ENCODE measurements around the gene PKP1. TPM values are rescaled to one million over a fixed set of nuclear protein-coding genes. Genes with fewer than 3 reads are reported as not detected.

Gene PKP1
- total and polyA plus RNA-seq, 2 donors from 2014 or later = 0.47 to 0.63 TPM

GRCh38 chr1:201259476-201260235 is 23.6 kb upstream of the PKP1 start:
- Histone ChIP-seq H3K9me3 (ENCODE audit: control insufficient read depth in 2 of 3, insufficient read depth in 1 of 3, low read length in 3 of 3) (no peaks in the 10 kb centered on the region), H3K27me3 (ENCODE audit: control insufficient read depth, insufficient read depth, low read length) (peaks cover 3% of the 10 kb centered on the region), H3K4me1 (ENCODE audit: control insufficient read depth in 2 of 3, insufficient read depth in 2 of 3, low read depth in 1 of 3, low read length in 3 of 3) (no peaks in the 10 kb centered on the region), H3K36me3 (ENCODE audit: control insufficient read depth in 2 of 3, insufficient read depth in 3 of 3, low read length in 3 of 3) (no peaks in the 10 kb centered on the region), H3K9ac (ENCODE audit: low read length in 3 of 3) (no peak overlapping the region), H3K4me3 (ENCODE audit: low read length in 3 of 3) (no peak overlapping the region), H3K27ac (ENCODE audit: low read depth in 2 of 2, low read length in 2 of 2) (no peak overlapping the region)
- no peak for FAIRE-seq
- DNase-seq = peak in 2 of 5 donors; percentile 33 to 79
- intact Hi-C loops (cut with DNase I) = no loop called here
- TF ChIP-seq, protein P1, sequence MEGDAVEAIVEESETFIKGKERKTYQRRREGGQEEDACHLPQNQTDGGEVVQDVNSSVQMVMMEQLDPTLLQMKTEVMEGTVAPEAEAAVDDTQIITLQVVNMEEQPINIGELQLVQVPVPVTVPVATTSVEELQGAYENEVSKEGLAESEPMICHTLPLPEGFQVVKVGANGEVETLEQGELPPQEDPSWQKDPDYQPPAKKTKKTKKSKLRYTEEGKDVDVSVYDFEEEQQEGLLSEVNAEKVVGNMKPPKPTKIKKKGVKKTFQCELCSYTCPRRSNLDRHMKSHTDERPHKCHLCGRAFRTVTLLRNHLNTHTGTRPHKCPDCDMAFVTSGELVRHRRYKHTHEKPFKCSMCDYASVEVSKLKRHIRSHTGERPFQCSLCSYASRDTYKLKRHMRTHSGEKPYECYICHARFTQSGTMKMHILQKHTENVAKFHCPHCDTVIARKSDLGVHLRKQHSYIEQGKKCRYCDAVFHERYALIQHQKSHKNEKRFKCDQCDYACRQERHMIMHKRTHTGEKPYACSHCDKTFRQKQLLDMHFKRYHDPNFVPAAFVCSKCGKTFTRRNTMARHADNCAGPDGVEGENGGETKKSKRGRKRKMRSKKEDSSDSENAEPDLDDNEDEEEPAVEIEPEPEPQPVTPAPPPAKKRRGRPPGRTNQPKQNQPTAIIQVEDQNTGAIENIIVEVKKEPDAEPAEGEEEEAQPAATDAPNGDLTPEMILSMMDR (IDR thresholded peaks at IDR 0.05; ENCODE audit: borderline replicate concordance, extremely low read depth, insufficient read depth) = no peak

- FAIRE-seq (no peak), DNase-seq (peak in 1 of 5 donors; percentile 63)
- H3K27ac ChIP-seq (ENCODE audit: low read depth in 2 of 2, low read length in 2 of 2) = no peak overlapping the region
- H3K27me3 ChIP-seq (ENCODE audit: control insufficient read depth, insufficient read depth, low read length) = peaks cover 3% of the 10 kb centered on the region
- TF ChIP-seq, protein P1 (IDR thresholded peaks at IDR 0.05; ENCODE audit: borderline replicate concordance, extremely low read depth, insufficient read depth) = no peak
- H3K4me3 ChIP-seq (ENCODE audit: low read length in 3 of 3) = no peak overlapping the region
- no peak overlapping the region for H3K9ac ChIP-seq (ENCODE audit: low read length in 3 of 3)
- no peaks in the 10 kb centered on the region for H3K36me3 ChIP-seq (ENCODE audit: control insufficient read depth in 2 of 3, insufficient read depth in 3 of 3, low read length in 3 of 3)
- no peaks in the 10 kb centered on the region for H3K4me1 ChIP-seq (ENCODE audit: control insufficient read depth in 2 of 3, insufficient read depth in 2 of 3, low read depth in 1 of 3, low read length in 3 of 3)
- no peaks in the 10 kb centered on the region for H3K9me3 ChIP-seq (ENCODE audit: control insufficient read depth in 2 of 3, insufficient read depth in 1 of 3, low read length in 3 of 3)
- intact Hi-C loops (cut with DNase I) = no loop called here
Measured at GRCh38 chr1:201260236-201260590, 23.1 kb upstream of the PKP1 start.

- Histone ChIP-seq H3K9me3 (ENCODE audit: control insufficient read depth in 2 of 3, insufficient read depth in 1 of 3, low read length in 3 of 3) (no peaks in the 10 kb centered on the region), H3K27ac (ENCODE audit: low read depth in 2 of 2, low read length in 2 of 2) (no peak overlapping the region), H3K9ac (ENCODE audit: low read length in 3 of 3) (no peak overlapping the region), H3K36me3 (ENCODE audit: control insufficient read depth in 2 of 3, insufficient read depth in 3 of 3, low read length in 3 of 3) (no peaks in the 10 kb centered on the region), H3K4me1 (ENCODE audit: control insufficient read depth in 2 of 3, insufficient read depth in 2 of 3, low read depth in 1 of 3, low read length in 3 of 3) (no peaks in the 10 kb centered on the region), H3K27me3 (ENCODE audit: control insufficient read depth, insufficient read depth, low read length) (peaks cover 3% of the 10 kb centered on the region), H3K4me3 (ENCODE audit: low read length in 3 of 3) (no peak overlapping the region)
- intact Hi-C loops (cut with DNase I) = no loop called here
- TF ChIP-seq, protein P1 (IDR thresholded peaks at IDR 0.05; ENCODE audit: borderline replicate concordance, extremely low read depth, insufficient read depth) = no peak
- no peak for FAIRE-seq
- no peak for DNase-seq
Measured at GRCh38 chr1:201260648-201261311, 22.5 kb upstream of the PKP1 start.

Data from kidney (tissue), 14 donors.